K562 (cell line): ENCODE measurements around the gene VWA7. TPM values are rescaled to one million over a fixed set of nuclear protein-coding genes. Genes with fewer than 3 reads are reported as not detected.
A peak's percentile ranks its signal among the peaks of the same experiment; 100 is the strongest.

Source experiments
- CHD4 ChIP-seq: fragments of 200-600 bp; sonication (generic); IDR thresholded peaks from 3 replicates; pipeline ENCODE4 v1.6.1; 2012; ENCODE audit warnings: low read depth, mild to moderate bottlenecking, mixed read lengths, low read length, inconsistent platforms; ENCODE audit not compliant: insufficient read depth, insufficient replicate concordance, poor library complexity, severe bottlenecking
- MAZ ChIP-seq, 2 experiments: fragments of 450-650 bp in 1 of 2; sonication (generic) in 1 of 2; formaldehyde crosslinking; IDR thresholded peaks in 1 of 2; conservative IDR thresholded peaks in 1 of 2; 2 replicates each; pipeline versions ENCODE4 v1.4.0 to v1.5.0; 2020; ENCODE audit warnings: mild to moderate bottlenecking in 1 of 2, missing genetic modification reagents in 1 of 2
- THRAP3 ChIP-seq: fragments of 450-650 bp; IDR thresholded peaks from 2 replicates; pipeline ENCODE4 v1.6.1; 2016; ENCODE audit warnings: mild to moderate bottlenecking, inconsistent platforms, borderline replicate concordance
- ZBTB17 ChIP-seq: fragments of 450-650 bp; formaldehyde crosslinking; IDR thresholded peaks from 2 replicates; pipeline ENCODE4 v1.4.0; 2020; ENCODE audit warnings: mild to moderate bottlenecking
- ZNF324 ChIP-seq: fragments of 250-450 bp; sonication (Bioruptor Pico); IDR thresholded peaks from 2 replicates; pipeline ENCODE4 v1.4.0; 2020; ENCODE audit warnings: mild to moderate bottlenecking
- ZNF507 ChIP-seq: conservative IDR thresholded peaks from 2 replicates; pipeline ENCODE4 v1.6.1; 2017; ENCODE audit warnings: missing genetic modification characterization, missing compliant biosample characterization
- polyA plus RNA-seq, 8 experiments: library from polyadenylated mRNA; depleted of rRNA in 4 of 8; stranded (reverse) in 5 of 8; unstranded in 3 of 8; fragments of >200 nt; fragmentation: Nextera tagmentation in 2 of 8; fragmentation: Illumina TruSeq in 1 of 8; extraction: Ambion mirVana in 2 of 8; extraction: Trizol in 1 of 8; gene quantifications; 2 replicates each; pipeline versions ENCODE4 v1.2.1 to v1.2.3, GENCODE V29; 2011 to 2014; ENCODE audit warnings: inconsistent platforms in 1 of 8, missing spikeins in 1 of 8
- total RNA-seq, 7 experiments: library from RNA; depleted of rRNA in 6 of 7; stranded (reverse); fragments of >200 nt in 6 of 7; fragmentation: Illumina TruSeq in 2 of 7; extraction: Trizol in 2 of 7; gene quantifications; 2 replicates each; pipeline versions ENCODE4 v1.2.1 to v1.2.3, GENCODE V29; 2011 to 2021; ENCODE audit warnings: low replicate concordance in 1 of 7
- TF ChIP-seq, protein P1 (sequence below), 2 experiments: fragments of 450-650 bp; formaldehyde crosslinking in 1 of 2; IDR thresholded peaks; 2 replicates each; pipeline versions ENCODE4 v1.4.0 to v1.6.1; 2014 to 2020; ENCODE audit warnings: mild to moderate bottlenecking in 2 of 2, borderline replicate concordance in 1 of 2, low read depth in 1 of 2
- TF ChIP-seq, protein P2 (sequence below): fragments of 450-650 bp; IDR thresholded peaks from 2 replicates; pipeline ENCODE4 v1.6.1; 2014; ENCODE audit warnings: low read depth, mild to moderate bottlenecking, moderate library complexity, borderline replicate concordance
- TF ChIP-seq, protein P3 (sequence below): fragments of 450-650 bp; conservative IDR thresholded peaks from 2 replicates; pipeline ENCODE4 v1.6.1; 2016; ENCODE audit warnings: missing genetic modification characterization, low read depth, mild to moderate bottlenecking, missing compliant biosample characterization, moderate library complexity
- TF ChIP-seq, protein P4 (sequence below): fragments of 450-650 bp; formaldehyde crosslinking; IDR thresholded peaks from 2 replicates; pipeline ENCODE4 v1.4.0; 2020; ENCODE audit warnings: mild to moderate bottlenecking, moderate library complexity
- TF ChIP-seq, protein P5 (sequence below): fragments of 250-450 bp; sonication (Bioruptor Pico); IDR thresholded peaks from 2 replicates; pipeline ENCODE4 v1.8.0; 2022; ENCODE audit warnings: moderate library complexity, mild to moderate bottlenecking, inconsistent platforms

Gene VWA7
- total and polyA plus RNA-seq, 9 of the 15 experiments (the other 6 are each of a cell fraction or from before 2014, with no cell fraction given): 0.18 to 2.9 (median 0.95) TPM

DNA sequence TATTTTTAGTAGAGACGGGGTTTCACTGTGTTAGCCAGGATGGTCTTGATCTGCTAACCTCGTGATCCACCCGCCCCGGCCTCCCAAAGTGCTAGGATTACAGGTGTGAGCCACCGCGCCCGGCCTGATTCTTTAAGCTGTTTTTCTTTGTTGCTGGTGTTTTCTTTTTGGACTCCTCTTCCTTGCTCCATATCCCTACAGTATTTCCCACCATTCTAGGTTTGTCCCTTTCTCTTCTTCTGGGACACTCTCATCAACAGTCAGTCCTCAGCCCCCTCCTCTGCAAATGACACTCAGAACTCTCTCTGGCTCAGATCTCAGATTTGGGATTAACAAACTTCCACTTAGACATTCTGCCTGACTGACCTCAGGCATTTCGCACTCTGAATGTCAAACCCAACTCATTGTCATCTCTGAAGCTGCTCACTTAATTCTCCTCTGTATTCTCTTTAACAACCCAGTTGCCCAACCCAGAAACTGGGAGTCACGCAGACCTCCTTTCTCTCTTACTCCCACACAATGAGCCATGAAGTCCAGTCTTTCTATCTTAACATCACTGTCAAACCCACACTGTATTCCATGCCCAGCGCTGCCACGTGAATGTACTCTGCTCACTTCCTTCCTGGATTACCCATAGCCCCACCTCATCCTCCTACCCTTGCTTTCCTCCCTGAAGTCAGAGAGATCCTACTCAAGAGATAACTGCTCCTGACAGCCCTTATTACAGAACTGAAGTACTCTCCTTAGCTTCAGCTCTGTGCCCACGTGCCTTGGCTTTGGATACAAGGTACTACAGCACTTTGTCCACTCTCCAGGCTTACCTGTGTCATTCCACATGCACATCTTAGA is 51.4 kb downstream of the VWA7 start (continued):
- TF ChIP-seq, protein P1, sequence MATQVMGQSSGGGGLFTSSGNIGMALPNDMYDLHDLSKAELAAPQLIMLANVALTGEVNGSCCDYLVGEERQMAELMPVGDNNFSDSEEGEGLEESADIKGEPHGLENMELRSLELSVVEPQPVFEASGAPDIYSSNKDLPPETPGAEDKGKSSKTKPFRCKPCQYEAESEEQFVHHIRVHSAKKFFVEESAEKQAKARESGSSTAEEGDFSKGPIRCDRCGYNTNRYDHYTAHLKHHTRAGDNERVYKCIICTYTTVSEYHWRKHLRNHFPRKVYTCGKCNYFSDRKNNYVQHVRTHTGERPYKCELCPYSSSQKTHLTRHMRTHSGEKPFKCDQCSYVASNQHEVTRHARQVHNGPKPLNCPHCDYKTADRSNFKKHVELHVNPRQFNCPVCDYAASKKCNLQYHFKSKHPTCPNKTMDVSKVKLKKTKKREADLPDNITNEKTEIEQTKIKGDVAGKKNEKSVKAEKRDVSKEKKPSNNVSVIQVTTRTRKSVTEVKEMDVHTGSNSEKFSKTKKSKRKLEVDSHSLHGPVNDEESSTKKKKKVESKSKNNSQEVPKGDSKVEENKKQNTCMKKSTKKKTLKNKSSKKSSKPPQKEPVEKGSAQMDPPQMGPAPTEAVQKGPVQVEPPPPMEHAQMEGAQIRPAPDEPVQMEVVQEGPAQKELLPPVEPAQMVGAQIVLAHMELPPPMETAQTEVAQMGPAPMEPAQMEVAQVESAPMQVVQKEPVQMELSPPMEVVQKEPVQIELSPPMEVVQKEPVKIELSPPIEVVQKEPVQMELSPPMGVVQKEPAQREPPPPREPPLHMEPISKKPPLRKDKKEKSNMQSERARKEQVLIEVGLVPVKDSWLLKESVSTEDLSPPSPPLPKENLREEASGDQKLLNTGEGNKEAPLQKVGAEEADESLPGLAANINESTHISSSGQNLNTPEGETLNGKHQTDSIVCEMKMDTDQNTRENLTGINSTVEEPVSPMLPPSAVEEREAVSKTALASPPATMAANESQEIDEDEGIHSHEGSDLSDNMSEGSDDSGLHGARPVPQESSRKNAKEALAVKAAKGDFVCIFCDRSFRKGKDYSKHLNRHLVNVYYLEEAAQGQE (IDR thresholded peaks at IDR 0.05; ENCODE audit: borderline replicate concordance): 0 out of 2 replicates have a peak, but pooled peaks have one; percentile 22
- TF ChIP-seq, protein P1 (CRISPR knock-in tag; IDR thresholded peaks at IDR 0.05; ENCODE audit: low read depth): peak; percentile 78; the same call in 1 of the 2 replicates
- TF ChIP-seq CHD4 (peak; percentile 41), MAZ (CRISPR knock-in tag; conservative IDR thresholded peaks at IDR 0.05 in 1 of 2, IDR thresholded peaks at IDR 0.05 in 1 of 2) (peak in 1 of 2 experiments; percentile 74; a peak in 2 of 4 replicates), THRAP3 (no peak), ZNF324 (CRISPR knock-in tag) (peak; percentile 56; the same call in 1 of the 2 replicates), ZNF507 (no peak), ZBTB17 (peak; percentile 73; the same call in 1 of the 2 replicates)
- TF ChIP-seq, protein P2, sequence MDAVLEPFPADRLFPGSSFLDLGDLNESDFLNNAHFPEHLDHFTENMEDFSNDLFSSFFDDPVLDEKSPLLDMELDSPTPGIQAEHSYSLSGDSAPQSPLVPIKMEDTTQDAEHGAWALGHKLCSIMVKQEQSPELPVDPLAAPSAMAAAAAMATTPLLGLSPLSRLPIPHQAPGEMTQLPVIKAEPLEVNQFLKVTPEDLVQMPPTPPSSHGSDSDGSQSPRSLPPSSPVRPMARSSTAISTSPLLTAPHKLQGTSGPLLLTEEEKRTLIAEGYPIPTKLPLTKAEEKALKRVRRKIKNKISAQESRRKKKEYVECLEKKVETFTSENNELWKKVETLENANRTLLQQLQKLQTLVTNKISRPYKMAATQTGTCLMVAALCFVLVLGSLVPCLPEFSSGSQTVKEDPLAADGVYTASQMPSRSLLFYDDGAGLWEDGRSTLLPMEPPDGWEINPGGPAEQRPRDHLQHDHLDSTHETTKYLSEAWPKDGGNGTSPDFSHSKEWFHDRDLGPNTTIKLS: peak; percentile 73; the same call in 1 of the 2 replicates
- TF ChIP-seq, protein P3, sequence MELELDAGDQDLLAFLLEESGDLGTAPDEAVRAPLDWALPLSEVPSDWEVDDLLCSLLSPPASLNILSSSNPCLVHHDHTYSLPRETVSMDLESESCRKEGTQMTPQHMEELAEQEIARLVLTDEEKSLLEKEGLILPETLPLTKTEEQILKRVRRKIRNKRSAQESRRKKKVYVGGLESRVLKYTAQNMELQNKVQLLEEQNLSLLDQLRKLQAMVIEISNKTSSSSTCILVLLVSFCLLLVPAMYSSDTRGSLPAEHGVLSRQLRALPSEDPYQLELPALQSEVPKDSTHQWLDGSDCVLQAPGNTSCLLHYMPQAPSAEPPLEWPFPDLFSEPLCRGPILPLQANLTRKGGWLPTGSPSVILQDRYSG (tag): peak; percentile 70; the same call in 1 of the 2 replicates
- TF ChIP-seq, protein P4, sequence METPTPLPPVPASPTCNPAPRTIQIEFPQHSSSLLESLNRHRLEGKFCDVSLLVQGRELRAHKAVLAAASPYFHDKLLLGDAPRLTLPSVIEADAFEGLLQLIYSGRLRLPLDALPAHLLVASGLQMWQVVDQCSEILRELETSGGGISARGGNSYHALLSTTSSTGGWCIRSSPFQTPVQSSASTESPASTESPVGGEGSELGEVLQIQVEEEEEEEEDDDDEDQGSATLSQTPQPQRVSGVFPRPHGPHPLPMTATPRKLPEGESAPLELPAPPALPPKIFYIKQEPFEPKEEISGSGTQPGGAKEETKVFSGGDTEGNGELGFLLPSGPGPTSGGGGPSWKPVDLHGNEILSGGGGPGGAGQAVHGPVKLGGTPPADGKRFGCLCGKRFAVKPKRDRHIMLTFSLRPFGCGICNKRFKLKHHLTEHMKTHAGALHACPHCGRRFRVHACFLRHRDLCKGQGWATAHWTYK (CRISPR knock-in tag): peak; percentile 88
- TF ChIP-seq, protein P5, sequence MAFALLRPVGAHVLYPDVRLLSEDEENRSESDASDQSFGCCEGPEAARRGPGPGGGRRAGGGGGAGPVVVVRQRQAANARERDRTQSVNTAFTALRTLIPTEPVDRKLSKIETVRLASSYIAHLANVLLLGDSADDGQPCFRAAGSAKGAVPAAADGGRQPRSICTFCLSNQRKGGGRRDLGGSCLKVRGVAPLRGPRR (CRISPR knock-in tag): 0 out of 2 replicates have a peak, but pooled peaks have one; percentile 66
